ENCODE measurements around the gene FGR. TPM values are rescaled to one million over a fixed set of nuclear protein-coding genes. Genes with fewer than 3 reads are reported as not detected.

The FGR gene
- total and polyA plus RNA-seq, 2 of the 13 experiments (the other 11 are each of a cell fraction or from before 2014, with no cell fraction given) = not detected

DNA sequence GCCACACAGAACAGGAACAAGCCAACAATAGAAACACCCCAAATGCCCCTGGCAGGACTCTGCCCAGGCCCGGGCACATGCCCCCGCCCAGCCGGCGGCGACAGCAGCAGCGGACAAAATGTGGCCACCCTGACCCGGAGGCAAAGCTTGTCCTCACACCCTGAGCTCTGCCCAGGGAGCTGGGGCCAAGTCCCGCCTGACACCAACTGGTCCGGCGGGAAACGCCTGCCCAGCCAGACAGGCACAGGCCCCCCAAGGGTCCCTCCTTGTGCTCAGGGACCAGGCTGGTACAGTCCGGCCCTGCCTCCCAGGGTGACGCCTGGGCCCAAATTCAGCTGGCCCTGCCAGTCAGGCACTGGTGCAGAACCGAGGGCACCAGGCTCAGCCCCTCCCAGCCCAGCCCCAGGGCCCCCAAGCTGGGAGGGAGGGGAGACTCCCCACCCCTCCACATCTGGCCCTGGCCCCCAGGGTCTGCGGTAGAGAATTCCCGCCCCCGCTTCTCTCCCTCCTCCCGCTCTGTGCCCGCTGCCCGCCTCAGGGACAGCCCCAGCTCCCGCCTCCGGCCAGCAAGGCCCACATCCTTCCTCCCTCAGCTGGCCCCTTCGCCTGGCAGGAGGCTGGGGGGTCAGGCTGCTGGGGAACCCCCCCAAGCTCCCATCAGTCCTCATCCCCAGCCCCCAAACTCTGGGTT is 33.1 kb downstream of the FGR start (continued):
- TF ChIP-seq, protein P1, sequence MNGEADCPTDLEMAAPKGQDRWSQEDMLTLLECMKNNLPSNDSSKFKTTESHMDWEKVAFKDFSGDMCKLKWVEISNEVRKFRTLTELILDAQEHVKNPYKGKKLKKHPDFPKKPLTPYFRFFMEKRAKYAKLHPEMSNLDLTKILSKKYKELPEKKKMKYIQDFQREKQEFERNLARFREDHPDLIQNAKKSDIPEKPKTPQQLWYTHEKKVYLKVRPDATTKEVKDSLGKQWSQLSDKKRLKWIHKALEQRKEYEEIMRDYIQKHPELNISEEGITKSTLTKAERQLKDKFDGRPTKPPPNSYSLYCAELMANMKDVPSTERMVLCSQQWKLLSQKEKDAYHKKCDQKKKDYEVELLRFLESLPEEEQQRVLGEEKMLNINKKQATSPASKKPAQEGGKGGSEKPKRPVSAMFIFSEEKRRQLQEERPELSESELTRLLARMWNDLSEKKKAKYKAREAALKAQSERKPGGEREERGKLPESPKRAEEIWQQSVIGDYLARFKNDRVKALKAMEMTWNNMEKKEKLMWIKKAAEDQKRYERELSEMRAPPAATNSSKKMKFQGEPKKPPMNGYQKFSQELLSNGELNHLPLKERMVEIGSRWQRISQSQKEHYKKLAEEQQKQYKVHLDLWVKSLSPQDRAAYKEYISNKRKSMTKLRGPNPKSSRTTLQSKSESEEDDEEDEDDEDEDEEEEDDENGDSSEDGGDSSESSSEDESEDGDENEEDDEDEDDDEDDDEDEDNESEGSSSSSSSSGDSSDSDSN (CRISPR knock-in tag; IDR thresholded peaks at IDR 0.05) = 0 out of 2 replicates have a peak, but pooled peaks have one; percentile 24
- peak; percentile 36; the same call in 1 of the 2 replicates for TF ChIP-seq ZFX (CRISPR knock-in tag; IDR thresholded peaks at IDR 0.05; ENCODE audit: low read depth)
- no peak for TF ChIP-seq ONECUT2 (CRISPR knock-in tag; IDR thresholded peaks at IDR 0.05)
- TF ChIP-seq ARID2 (CRISPR knock-in tag; IDR thresholded peaks at IDR 0.05; ENCODE audit: borderline replicate concordance) = no peak
- TF ChIP-seq ZNF124 (CRISPR knock-in tag; IDR thresholded peaks at IDR 0.05) = no peak
- TF ChIP-seq ZFY (CRISPR knock-in tag; IDR thresholded peaks at IDR 0.05) = 0 out of 2 replicates have a peak, but pooled peaks have one; percentile 24

DNA sequence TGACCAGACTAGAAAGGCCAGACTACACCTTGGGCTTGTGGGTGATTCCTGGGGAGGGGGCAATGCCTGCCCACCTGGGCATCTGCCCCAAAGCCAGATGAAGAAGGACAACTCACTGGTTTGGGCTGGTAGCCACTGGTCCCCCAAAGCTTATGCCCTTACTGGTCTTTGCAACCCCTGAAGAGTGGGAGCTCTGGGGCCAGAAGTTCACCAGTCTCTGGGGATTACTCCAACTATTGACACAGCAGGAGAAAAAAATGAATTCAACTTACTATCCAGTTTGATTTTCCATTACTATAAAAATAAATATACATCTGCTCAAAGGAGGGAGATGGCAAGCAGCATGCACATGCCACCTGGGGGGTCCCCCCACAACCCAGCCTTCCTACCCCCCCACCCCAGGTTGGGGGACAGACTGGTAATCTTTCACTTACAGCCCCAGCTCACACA is 33.6 kb downstream of the FGR start:
- ATAC-seq (no peak), FAIRE-seq (no peak), DNase-seq (ENCODE audit: low spot score) (no peak)
- in situ Hi-C loops (cut with HindIII; ENCODE audit: extremely low pct_ligation_motif_present, low pct_unique_long_range_greater_than_20kb) = loop anchor here (10.0 kb wide), 1 partner anchor 307 kb away; no protein-coding TSS in a partner anchor
- Histone ChIP-seq H3K79me2 (ENCODE audit: insufficient read depth, low read length) (peaks cover 48% of the 10 kb centered on the region), H3K9me3 (ENCODE audit: low read length) (no peaks in the 10 kb centered on the region), H3K4me1 (ENCODE audit: insufficient read depth, low read length) (peaks cover 73% of the 10 kb centered on the region), H3K36me3 (replicated peaks in 1 of 2; ENCODE audit: control insufficient read depth in 1 of 2, insufficient read depth in 2 of 2, low read length in 2 of 2) (peaks cover 0 to 3% of the 10 kb centered on the region in 2 experiments; a peak in 2 of 5 replicates), H2AFZ (ENCODE audit: low read length) (no peak overlapping the region), H3K27ac (ENCODE audit: extremely low read length, insufficient read depth, low read length) (peak overlapping the region; percentile 21), H3K4me2 (ENCODE audit: low read depth, low read length) (peak overlapping the region; percentile 84), H3K4me3 (replicated peaks in 1 of 3; ENCODE audit: insufficient read depth in 1 of 3, low read depth in 2 of 3, low read length in 3 of 3) (peak overlapping the region; percentile 66 to 86 (median 83); a peak in 4 of 6 replicates), H3K27me3 (ENCODE audit: control insufficient read depth in 1 of 2, insufficient read depth in 2 of 2, low read length in 2 of 2) (no peaks in the 10 kb centered on the region; a peak in 1 of 5 replicates), H4K20me1 (ENCODE audit: insufficient read depth, low read length) (peaks cover 40% of the 10 kb centered on the region; the same call in 1 of the 2 replicates), H3K9ac (ENCODE audit: insufficient read depth, low read depth, low read length) (peak overlapping the region; percentile 52; the same call in 1 of the 2 replicates)
- intact Hi-C loops (cut with micrococcal nuclease; ENCODE audit: unreplicated experiment) = loop anchor here (5.0 kb wide), 1 partner anchor 34 kb away; no protein-coding TSS in a partner anchor
- no TSS peak for BruUV-seq (replicated peaks)
- POLR2A ChIA-PET = interaction anchor here (0.8 to 4.7 kb wide), 10 partner anchors 10 to 111 kb away, joined by 3 to 30 read pairs (median 5); partner anchors contain the start of gene WASF2
- CTCF ChIA-PET (ENCODE audit: low intra/inter-chr PET ratio, low total read pairs) = no interaction called here
- no peak for TF ChIP-seq YEATS4 (CRISPR knock-in tag; IDR thresholded peaks at IDR 0.05; ENCODE audit: borderline replicate concordance)
- no peak for TF ChIP-seq TSC22D2 (CRISPR knock-in tag; IDR thresholded peaks at IDR 0.05; ENCODE audit: borderline replicate concordance)
- TF ChIP-seq, protein P2, sequence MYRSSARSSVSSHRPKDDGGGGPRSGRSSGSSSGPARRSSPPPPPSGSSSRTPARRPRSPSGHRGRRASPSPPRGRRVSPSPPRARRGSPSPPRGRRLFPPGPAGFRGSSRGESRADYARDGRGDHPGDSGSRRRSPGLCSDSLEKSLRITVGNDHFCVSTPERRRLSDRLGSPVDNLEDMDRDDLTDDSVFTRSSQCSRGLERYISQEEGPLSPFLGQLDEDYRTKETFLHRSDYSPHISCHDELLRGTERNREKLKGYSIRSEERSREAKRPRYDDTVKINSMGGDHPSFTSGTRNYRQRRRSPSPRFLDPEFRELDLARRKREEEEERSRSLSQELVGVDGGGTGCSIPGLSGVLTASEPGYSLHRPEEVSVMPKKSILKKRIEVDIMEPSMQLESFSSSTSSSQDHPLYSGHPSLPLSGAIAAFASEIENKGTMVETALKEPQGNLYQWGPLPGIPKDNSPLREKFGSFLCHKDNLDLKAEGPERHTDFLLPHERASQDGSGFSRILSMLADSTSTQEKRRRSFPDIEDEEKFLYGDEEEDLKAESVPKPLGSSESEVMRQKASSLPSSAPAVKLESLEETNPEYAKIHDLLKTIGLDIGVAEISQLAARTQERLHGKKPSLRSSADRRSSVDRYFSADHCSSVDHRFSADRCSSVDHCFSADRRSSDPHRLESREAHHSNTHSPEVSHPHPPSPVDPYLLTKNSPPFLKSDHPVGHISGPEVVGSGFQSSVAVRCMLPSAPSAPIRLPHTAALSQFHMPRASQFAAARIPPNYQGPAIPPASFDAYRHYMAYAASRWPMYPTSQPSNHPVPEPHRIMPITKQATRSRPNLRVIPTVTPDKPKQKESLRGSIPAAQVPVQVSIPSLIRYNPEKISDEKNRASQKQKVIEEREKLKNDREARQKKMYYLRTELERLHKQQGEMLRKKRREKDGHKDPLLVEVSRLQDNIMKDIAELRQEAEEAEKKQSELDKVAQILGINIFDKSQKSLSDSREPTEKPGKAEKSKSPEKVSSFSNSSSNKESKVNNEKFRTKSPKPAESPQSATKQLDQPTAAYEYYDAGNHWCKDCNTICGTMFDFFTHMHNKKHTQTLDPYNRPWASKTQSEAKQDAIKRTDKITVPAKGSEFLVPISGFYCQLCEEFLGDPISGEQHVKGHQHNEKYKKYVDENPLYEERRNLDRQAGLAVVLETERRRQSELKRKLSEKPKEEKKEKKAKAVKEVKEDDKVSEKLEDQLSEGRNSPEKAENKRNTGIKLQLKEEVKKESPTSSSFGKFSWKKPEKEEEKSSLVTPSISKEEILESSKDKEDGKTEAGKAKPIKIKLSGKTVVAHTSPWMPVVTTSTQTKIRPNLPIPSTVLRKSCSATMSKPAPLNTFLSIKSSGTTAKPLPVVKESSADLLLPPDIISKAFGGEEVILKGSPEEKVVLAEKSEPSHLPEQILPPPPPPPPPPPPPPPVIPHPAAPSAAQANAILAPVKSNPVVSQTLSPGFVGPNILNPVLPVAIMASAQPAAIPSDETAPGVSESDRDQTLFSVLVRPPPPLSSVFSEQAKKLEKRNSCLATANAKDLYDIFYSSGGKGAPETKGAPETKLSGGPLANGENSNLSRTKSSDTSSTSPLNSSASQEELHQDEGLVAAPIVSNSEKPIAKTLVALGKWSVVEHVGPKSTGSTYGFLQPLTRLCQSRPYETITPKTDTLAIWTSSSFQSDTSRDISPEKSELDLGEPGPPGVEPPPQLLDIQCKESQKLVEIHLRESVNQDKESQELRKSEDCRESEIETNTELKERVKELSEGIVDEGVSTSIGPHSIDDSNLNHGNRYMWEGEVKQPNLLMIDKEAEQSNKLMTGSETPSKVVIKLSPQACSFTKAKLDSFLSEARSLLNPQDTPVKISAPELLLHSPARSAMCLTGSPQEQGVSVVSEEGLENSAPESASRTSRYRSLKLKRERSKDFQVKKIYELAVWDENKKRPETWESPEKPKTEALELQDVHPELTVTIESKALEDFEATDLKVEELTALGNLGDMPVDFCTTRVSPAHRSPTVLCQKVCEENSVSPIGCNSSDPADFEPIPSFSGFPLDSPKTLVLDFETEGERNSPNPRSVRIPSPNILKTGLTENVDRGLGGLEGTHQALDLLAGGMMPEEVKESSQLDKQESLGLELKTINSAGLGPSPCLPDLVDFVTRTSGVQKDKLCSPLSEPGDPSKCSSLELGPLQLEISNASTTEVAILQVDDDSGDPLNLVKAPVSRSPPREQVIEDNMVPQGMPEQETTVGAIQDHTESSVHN (CRISPR knock-in tag; IDR thresholded peaks at IDR 0.05) = no peak
